GM18870 (cell line): ENCODE measurements around the gene SH2D4B.
"Not testable (repeated sequence)": the region's sequence is repeated elsewhere in the genome, so short reads cannot be mapped to it uniquely, and the experiment has no call there.

Experiments
- ATAC-seq: cut with Tn5 transposase; IDR thresholded peaks from one replicate; pipeline ENCODE4 v1.9.1; 2021; ENCODE audit warnings: moderate library complexity; ENCODE audit not compliant: unreplicated experiment

Gene SH2D4B

GRCh38 chr10:80542053-80542452, 4.4 kb downstream of the SH2D4B start:
- no peak for ATAC-seq

GRCh38 chr10:80542652-80543318, 5.1 kb downstream of the SH2D4B start:
- no peak for ATAC-seq

- not testable (repeated sequence) for ATAC-seq
Observed at GRCh38 chr10:80543319-80543672, 5.6 kb downstream of the SH2D4B start.

- no peak for ATAC-seq
Observed at GRCh38 chr10:80544316-80544953, 6.7 kb downstream of the SH2D4B start.

GRCh38 chr10:80545258-80545881, 7.7 kb downstream of the SH2D4B start:
- ATAC-seq, result no peak

- ATAC-seq, result no peak
Observed at GRCh38 chr10:80552151-80552646, 14.5 kb downstream of the SH2D4B start.

GRCh38 chr10:80553436-80553835, 15.7 kb downstream of the SH2D4B start:
- ATAC-seq, result no peak

- ATAC-seq, result no peak
Observed at GRCh38 chr10:80554050-80554449, 16.3 kb downstream of the SH2D4B start.

GRCh38 chr10:80555415-80555814, 17.7 kb downstream of the SH2D4B start:
- no peak for ATAC-seq

- no peak for ATAC-seq
Observed at GRCh38 chr10:80561950-80562349, 24.2 kb downstream of the SH2D4B start.

GRCh38 chr10:80567292-80567691, 29.6 kb downstream of the SH2D4B start:
- no peak for ATAC-seq

GRCh38 chr10:80569131-80569895, 31.6 kb downstream of the SH2D4B start:
- ATAC-seq, result no peak

- no peak for ATAC-seq
Observed at GRCh38 chr10:80571352-80571751, 33.6 kb downstream of the SH2D4B start.

- ATAC-seq, result no peak
Observed at GRCh38 chr10:80579181-80579763, 41.6 kb downstream of the SH2D4B start.

- ATAC-seq, result no peak
Observed at GRCh38 chr10:80579849-80580637, 42.3 kb downstream of the SH2D4B start.

- ATAC-seq, result no peak
Observed at GRCh38 chr10:80580638-80581468, 43.2 kb downstream of the SH2D4B start.

GRCh38 chr10:80581469-80581835, 43.8 kb downstream of the SH2D4B start:
- no peak for ATAC-seq

GRCh38 chr10:80582286-80582960, 44.7 kb downstream of the SH2D4B start:
- ATAC-seq, result no peak

GRCh38 chr10:80583685-80584084, 46.0 kb downstream of the SH2D4B start:
- ATAC-seq, result no peak
